K562 (cell line): ENCODE results near the gene ABHD5. TPM values are rescaled to one million over a fixed set of nuclear protein-coding genes. Genes with fewer than 3 reads are reported as not detected.

Source experiments
- CBFA2T3 ChIP-seq: fragments of 450-650 bp; IDR thresholded peaks from 2 replicates; pipeline ENCODE4 v1.6.1; 2017
- ZNF318 ChIP-seq, 2 experiments: fragments of 450-650 bp; IDR thresholded peaks; 2 replicates each; pipeline ENCODE4 v1.6.1; 2016; ENCODE audit warnings: mild to moderate bottlenecking in 2 of 2, borderline replicate concordance in 1 of 2, low read depth in 1 of 2, moderate library complexity in 1 of 2
- polyA plus RNA-seq, 8 experiments: library from polyadenylated mRNA; depleted of rRNA in 4 of 8; stranded (reverse) in 5 of 8; unstranded in 3 of 8; fragments of >200 nt; fragmentation: Nextera tagmentation in 2 of 8; fragmentation: Illumina TruSeq in 1 of 8; extraction: Ambion mirVana in 2 of 8; extraction: Trizol in 1 of 8; gene quantifications; 2 replicates each; pipeline versions ENCODE4 v1.2.1 to v1.2.3, GENCODE V29; 2011 to 2014; ENCODE audit warnings: inconsistent platforms in 1 of 8, missing spikeins in 1 of 8
- total RNA-seq, 7 experiments: library from RNA; depleted of rRNA in 6 of 7; stranded (reverse); fragments of >200 nt in 6 of 7; fragmentation: Illumina TruSeq in 2 of 7; extraction: Trizol in 2 of 7; gene quantifications; 2 replicates each; pipeline versions ENCODE4 v1.2.1 to v1.2.3, GENCODE V29; 2011 to 2021; ENCODE audit warnings: low replicate concordance in 1 of 7

The ABHD5 gene
- total and polyA plus RNA-seq, 9 of the 15 experiments (the other 6 are each of a cell fraction or from before 2014, with no cell fraction given), result 27.8 to 61.7 (median 39.9) TPM

GRCh38 chr3:43738305-43738704 lies 47.6 kb downstream of the ABHD5 start (continued):
- TF ChIP-seq ZNF318 (IDR thresholded peaks at IDR 0.05; ENCODE audit: borderline replicate concordance in 1 of 2, low read depth in 1 of 2), result no peak
- no peak for TF ChIP-seq CBFA2T3
